Measurements from ENCODE around the gene ANKRD63. TPM values are rescaled to one million over a fixed set of nuclear protein-coding genes. Genes with fewer than 3 reads are reported as not detected.

Gene ANKRD63
- total RNA-seq, 1 experiment from 2014 or later = 0.46 TPM

- Histone ChIP-seq H3K23me2 (ENCODE audit: insufficient read length, low read depth, low read length, poor library complexity, severe bottlenecking) (no peaks in the 10 kb centered on the region), H3K18ac (ENCODE audit: insufficient read length, low read depth, low read length) (no peak overlapping the region), H2BK15ac (ENCODE audit: low read depth, low read length) (no peak overlapping the region), H3K14ac (ENCODE audit: insufficient read depth, low read length) (no peak overlapping the region; the same call in 1 of the 2 replicates), H4K20me1 (ENCODE audit: control insufficient read depth, insufficient read depth, insufficient read length) (no peaks in the 10 kb centered on the region), H3K56ac (ENCODE audit: insufficient read length, low read depth, low read length) (no peak overlapping the region), H2BK12ac (ENCODE audit: insufficient read length, low read depth, low read length) (no peak overlapping the region), H3K9me3 (ENCODE audit: control insufficient read depth, low read depth, low read length) (no peaks in the 10 kb centered on the region), H3K79me1 (ENCODE audit: insufficient read depth, low read depth, low read length, poor library complexity, severe bottlenecking) (no peaks in the 10 kb centered on the region), H3K4ac (ENCODE audit: low read depth, low read length) (no peak overlapping the region), H3K23ac (ENCODE audit: insufficient read length, low read depth, low read length) (no peak overlapping the region), H4K8ac (replicated peaks; ENCODE audit: insufficient read length, low read depth, low read length) (no peak overlapping the region), H4K91ac (ENCODE audit: insufficient read length, low read depth, low read length) (no peak overlapping the region), H3K4me2 (ENCODE audit: insufficient read depth, insufficient read length, low read length) (no peak overlapping the region), H4K5ac (ENCODE audit: insufficient read length, low read depth, low read length) (no peak overlapping the region), H2BK20ac (ENCODE audit: low read depth, low read length, poor library complexity, severe bottlenecking) (no peak overlapping the region), H3K9ac (ENCODE audit: extremely low read depth, insufficient read length, low read length) (no peak overlapping the region), H2BK120ac (ENCODE audit: low read depth, low read length, poor library complexity, severe bottlenecking) (no peak overlapping the region), H3K27ac (ENCODE audit: insufficient read length, low read depth, low read length) (no peak overlapping the region), H2AK5ac (ENCODE audit: insufficient read length, low read length) (no peak overlapping the region), H3K79me2 (ENCODE audit: insufficient read depth, low read length) (no peaks in the 10 kb centered on the region), H3K4me1 (ENCODE audit: insufficient read depth, low read length) (no peaks in the 10 kb centered on the region), H2AFZ (ENCODE audit: low read length) (no peak overlapping the region), H3T11ph (ENCODE audit: low read length) (no peak overlapping the region), H2BK5ac (ENCODE audit: insufficient read length, low read length) (no peak overlapping the region), H3K27me3 (ENCODE audit: insufficient read depth, low read length) (no peaks in the 10 kb centered on the region)
- Mint-ChIP-seq H3K9me3 (no peaks in the 10 kb centered on the region; a peak in 1 of 5 replicates), H3K4me1 (peaks cover 12 to 36% of the 10 kb centered on the region in 2 experiments), H3K4me3 (no peak overlapping the region), H3K36me3 (ENCODE audit: insufficient read depth in 1 of 3, low read depth in 3 of 3) (peaks cover 0 to 11% (median 2%) of the 10 kb centered on the region in 3 experiments; a peak in 3 of 7 replicates), H3K27me3 (ENCODE audit: low read depth) (no peaks in the 10 kb centered on the region; the same call in none of the 2 replicates), H3K27ac (no peak overlapping the region; a peak in 1 of 7 replicates)
- whole genome bisulfite sequencing (ENCODE audit: extremely low coverage, insufficient read length, low lambda C conversion rate) = no CpG with 5 or more reads among the region's 20 CpGs
- no peak for DNase-seq
- peak; percentile 42 for TF ChIP-seq CTCF (conservative IDR thresholded peaks at IDR 0.05)
These were observed 10.3 kb downstream of the ANKRD63 start for GRCh38 chr15:40272485-40273056.
